Vagina (tissue), 2 donors: ENCODE results near the gene LYRM9.

Experiments used
- CTCF ChIP-seq, 3 experiments: fragments of 450-650 bp in 2 of 3; fragments of 200-600 bp in 1 of 3; sonication (generic) in 1 of 3; IDR thresholded peaks; one replicate each; pipeline ENCODE4 v1.5.1; 2017 to 2019; ENCODE audit warnings: antibody characterized with exemption in 3 of 3, mild to moderate bottlenecking in 2 of 3, moderate library complexity in 2 of 3
- POLR2A ChIP-seq, 2 donors: fragments of 450-650 bp; IDR thresholded peaks; one replicate each; pipeline ENCODE4 v1.6.1; 2017; ENCODE audit warnings: antibody characterized with exemption in 2 of 2, mild to moderate bottlenecking in 2 of 2, moderate library complexity in 2 of 2
- POLR2AphosphoS5 ChIP-seq, 2 donors: sonication (generic); formaldehyde crosslinking; IDR thresholded peaks; one replicate each; pipeline ENCODE4 v1.9.0; 2017; ENCODE audit warnings: antibody characterized with exemption in 2 of 2, mild to moderate bottlenecking in 2 of 2, low read depth in 1 of 2; ENCODE audit not compliant: insufficient read depth in 1 of 2

GRCh38 chr17:27912964-27913363 lies 19.8 kb upstream of the LYRM9 start:
- no peak for TF ChIP-seq CTCF (IDR thresholded peaks at IDR 0.05)
- no peak for TF ChIP-seq POLR2A (IDR thresholded peaks at IDR 0.05)
- TF ChIP-seq POLR2AphosphoS5 (IDR thresholded peaks at IDR 0.05; ENCODE audit: insufficient read depth in 1 of 2, low read depth in 1 of 2), result no peak
